HEK293T (cell line): Measurements from ENCODE around the gene ANO7.

ENCODE experiments used
- ARNT ChIP-seq: fragments of 450-650 bp; IDR thresholded peaks from 2 replicates; pipeline ENCODE4 v1.6.1; 2017; ENCODE audit warnings: mild to moderate bottlenecking
- BHLHE40 ChIP-seq: fragments of 450-650 bp; IDR thresholded peaks from 2 replicates; pipeline ENCODE4 v1.6.1; 2016; ENCODE audit warnings: mild to moderate bottlenecking, moderate library complexity, borderline replicate concordance
- FOXK2 ChIP-seq: fragments of 450-650 bp; IDR thresholded peaks from 2 replicates; pipeline ENCODE4 v1.6.1; 2016; ENCODE audit warnings: mild to moderate bottlenecking
- FOXM1 ChIP-seq: fragments of 450-650 bp; IDR thresholded peaks from 2 replicates; pipeline ENCODE4 v1.6.1; 2017; ENCODE audit warnings: mild to moderate bottlenecking, borderline replicate concordance
- HDGF ChIP-seq: fragments of 450-650 bp; IDR thresholded peaks from 2 replicates; pipeline ENCODE4 v1.6.1; 2017; ENCODE audit warnings: antibody characterized with exemption, borderline replicate concordance
- LEF1 ChIP-seq: fragments of 450-650 bp; IDR thresholded peaks from 2 replicates; pipeline ENCODE4 v1.6.1; 2017; ENCODE audit warnings: mild to moderate bottlenecking, borderline replicate concordance
- SP1 ChIP-seq: fragments of 450-650 bp; IDR thresholded peaks from 2 replicates; pipeline ENCODE4 v1.6.1; 2017
- SUZ12 ChIP-seq: fragments of 450-650 bp; IDR thresholded peaks from 2 replicates; pipeline ENCODE4 v1.6.1; 2016; ENCODE audit warnings: mild to moderate bottlenecking

DNA sequence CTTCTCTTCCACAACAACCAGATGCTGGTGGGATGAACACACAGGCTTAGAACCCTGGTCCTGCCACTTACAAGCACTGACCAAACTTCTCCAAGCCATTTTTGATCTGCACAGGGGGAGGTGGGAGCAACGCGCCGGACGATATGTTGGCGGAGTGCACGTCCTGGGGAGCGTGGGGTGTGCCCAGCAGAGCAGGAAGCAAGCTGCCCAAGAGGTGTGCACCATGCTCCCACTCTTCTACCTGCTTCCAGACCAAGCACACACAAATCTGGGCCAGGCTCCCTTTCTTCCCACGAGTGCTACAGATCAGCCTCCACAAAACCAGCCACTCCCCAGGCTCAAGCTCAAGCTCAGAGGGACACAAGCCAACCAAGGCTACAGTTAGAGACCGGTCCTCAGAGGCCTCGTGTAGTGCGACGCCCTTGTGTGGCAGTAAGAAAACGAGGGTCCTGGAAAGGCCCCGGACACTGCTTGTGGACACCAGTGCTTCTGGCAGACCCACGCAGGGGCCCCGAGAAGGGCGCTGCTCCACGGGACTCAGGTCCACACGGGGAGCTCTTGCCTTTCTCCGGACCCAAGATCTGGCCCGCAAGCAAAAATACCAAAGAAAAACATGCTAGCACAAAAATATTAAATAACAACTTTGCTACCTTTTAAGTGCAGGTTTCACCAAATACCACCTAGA is 52.0 kb downstream of the ANO7 start:
- TF ChIP-seq ARNT: no peak
- TF ChIP-seq BHLHE40: no peak
- TF ChIP-seq LEF1: no peak
- TF ChIP-seq SUZ12: no peak
- TF ChIP-seq FOXK2: no peak
- TF ChIP-seq FOXM1: no peak
- TF ChIP-seq HDGF: no peak
- no peak for TF ChIP-seq SP1
